Body of pancreas (tissue), 4 donors: ENCODE data around the gene COX19.

Experiments used
- CTCF ChIP-seq, 7 experiments: fragments of 450-650 bp in 4 of 7; fragments of 200-600 bp in 3 of 7; sonication (generic) in 3 of 7; IDR thresholded peaks; one replicate each; pipeline ENCODE4 v1.5.1; 2016 to 2019; ENCODE audit warnings: antibody characterized with exemption in 7 of 7
- POLR2A ChIP-seq, 3 donors: fragments of 450-650 bp; IDR thresholded peaks; one replicate each; pipeline ENCODE4 v1.6.1; 2016; ENCODE audit warnings: antibody characterized with exemption in 3 of 3, mild to moderate bottlenecking in 2 of 3

- TF ChIP-seq CTCF (IDR thresholded peaks at IDR 0.05) (no peak), POLR2A (IDR thresholded peaks at IDR 0.05) (no peak)
Measured at GRCh38 chr7:997404-998395, 22.4 kb upstream of the COX19 start.
